ENCODE data around the gene PHYH.

DNA sequence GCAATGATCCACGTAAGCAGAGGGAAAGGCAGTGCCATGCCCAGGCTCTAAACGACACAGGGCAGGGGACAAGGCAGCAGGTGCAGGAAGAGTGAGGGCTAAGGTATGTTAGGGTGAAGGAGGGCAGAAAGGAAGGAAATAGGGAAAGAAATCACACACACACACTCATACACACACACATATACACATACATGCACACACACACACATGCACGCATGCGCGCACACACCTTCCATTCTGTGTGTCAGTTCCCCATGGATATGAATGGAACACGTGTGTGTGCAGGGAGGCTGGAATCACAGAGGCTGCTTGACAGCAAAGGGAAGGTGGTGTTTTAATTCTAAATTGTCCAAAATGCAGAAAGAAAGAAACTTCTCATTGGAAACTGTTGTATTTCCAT, 6.2 kb upstream of the PHYH start:
- TF ChIP-seq, protein P1, sequence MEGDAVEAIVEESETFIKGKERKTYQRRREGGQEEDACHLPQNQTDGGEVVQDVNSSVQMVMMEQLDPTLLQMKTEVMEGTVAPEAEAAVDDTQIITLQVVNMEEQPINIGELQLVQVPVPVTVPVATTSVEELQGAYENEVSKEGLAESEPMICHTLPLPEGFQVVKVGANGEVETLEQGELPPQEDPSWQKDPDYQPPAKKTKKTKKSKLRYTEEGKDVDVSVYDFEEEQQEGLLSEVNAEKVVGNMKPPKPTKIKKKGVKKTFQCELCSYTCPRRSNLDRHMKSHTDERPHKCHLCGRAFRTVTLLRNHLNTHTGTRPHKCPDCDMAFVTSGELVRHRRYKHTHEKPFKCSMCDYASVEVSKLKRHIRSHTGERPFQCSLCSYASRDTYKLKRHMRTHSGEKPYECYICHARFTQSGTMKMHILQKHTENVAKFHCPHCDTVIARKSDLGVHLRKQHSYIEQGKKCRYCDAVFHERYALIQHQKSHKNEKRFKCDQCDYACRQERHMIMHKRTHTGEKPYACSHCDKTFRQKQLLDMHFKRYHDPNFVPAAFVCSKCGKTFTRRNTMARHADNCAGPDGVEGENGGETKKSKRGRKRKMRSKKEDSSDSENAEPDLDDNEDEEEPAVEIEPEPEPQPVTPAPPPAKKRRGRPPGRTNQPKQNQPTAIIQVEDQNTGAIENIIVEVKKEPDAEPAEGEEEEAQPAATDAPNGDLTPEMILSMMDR (IDR thresholded peaks at IDR 0.05), result no peak
- no peak for TF ChIP-seq POLR2A (IDR thresholded peaks at IDR 0.05)

Data from heart left ventricle (tissue), 13 donors.